Vagina (tissue), 2 donors: ENCODE results near the gene SLC15A4. TPM values are rescaled to one million over a fixed set of nuclear protein-coding genes. Genes with fewer than 3 reads are reported as not detected.

Experiments used
- DNase-seq, 2 donors: peaks; one replicate each; pipeline ENCODE4 v3.0.0-alpha.2; 2017; ENCODE audit errors: extremely low spot score in 2 of 2
- H3K27ac ChIP-seq: fragments of 200-600 bp; sonication (generic); one replicate; pipeline ENCODE4 v1.5.1; 2019
- H3K27me3 ChIP-seq: fragments of 200-600 bp; sonication (generic); one replicate; pipeline ENCODE4 v1.5.1; 2019
- H3K36me3 ChIP-seq, 2 donors: fragments of 200-600 bp; sonication (generic); one replicate each; pipeline ENCODE4 v1.5.1; 2017 to 2019
- H3K4me1 ChIP-seq: fragments of 200-600 bp; sonication (generic); one replicate; pipeline ENCODE4 v1.5.1; 2019
- H3K4me3 ChIP-seq, 2 donors: fragments of 200-600 bp; sonication (generic); 1 replicate in 1 of 2; 2 replicates in 1 of 2; pipeline ENCODE4 v1.5.1; 2016 to 2019
- H3K9me3 ChIP-seq: fragments of 200-600 bp; sonication (generic); one replicate; pipeline ENCODE4 v1.5.1; 2019
- POLR2A ChIP-seq, 2 donors: fragments of 450-650 bp; IDR thresholded peaks; one replicate each; pipeline ENCODE4 v1.6.1; 2017; ENCODE audit warnings: antibody characterized with exemption in 2 of 2, mild to moderate bottlenecking in 2 of 2, moderate library complexity in 2 of 2
- POLR2AphosphoS5 ChIP-seq, 2 donors: sonication (generic); formaldehyde crosslinking; IDR thresholded peaks; one replicate each; pipeline ENCODE4 v1.9.0; 2017; ENCODE audit warnings: antibody characterized with exemption in 2 of 2, mild to moderate bottlenecking in 2 of 2, low read depth in 1 of 2; ENCODE audit not compliant: insufficient read depth in 1 of 2
- intact Hi-C: fragments of 100-400 bp; cut with DNase I; formaldehyde crosslinking; loops from one replicate; pipeline ENCODE4 v1.15.1; 2023
- total RNA-seq: library from RNA; depleted of rRNA; stranded (reverse); fragments of >200 nt; gene quantifications from one replicate; pipeline ENCODE4 v1.2.3, GENCODE V29; 2016
- TF ChIP-seq, protein P1 (sequence below), 3 experiments: fragments of 450-650 bp in 2 of 3; fragments of 200-600 bp in 1 of 3; sonication (generic) in 1 of 3; IDR thresholded peaks; one replicate each; pipeline ENCODE4 v1.5.1; 2017 to 2019; ENCODE audit warnings: antibody characterized with exemption in 3 of 3, mild to moderate bottlenecking in 2 of 3, moderate library complexity in 2 of 3

SLC15A4 gene
- total RNA-seq, 1 donor from 2014 or later = 36.1 TPM

GRCh38 chr12:128823216-128823915, 392 bp downstream of the SLC15A4 start:
- peak overlapping the region; percentile 78 to 82 for H3K4me3 ChIP-seq
- peak overlapping the region; percentile 78 for H3K27ac ChIP-seq
- H3K9me3 ChIP-seq = no peaks in the 10 kb centered on the region
- H3K27me3 ChIP-seq = no peaks in the 10 kb centered on the region
- H3K4me1 ChIP-seq = peaks cover 52% of the 10 kb centered on the region
- H3K36me3 ChIP-seq = no peaks in the 10 kb centered on the region
- DNase-seq = no peak
- intact Hi-C loops = no loop called here
- TF ChIP-seq, protein P1, sequence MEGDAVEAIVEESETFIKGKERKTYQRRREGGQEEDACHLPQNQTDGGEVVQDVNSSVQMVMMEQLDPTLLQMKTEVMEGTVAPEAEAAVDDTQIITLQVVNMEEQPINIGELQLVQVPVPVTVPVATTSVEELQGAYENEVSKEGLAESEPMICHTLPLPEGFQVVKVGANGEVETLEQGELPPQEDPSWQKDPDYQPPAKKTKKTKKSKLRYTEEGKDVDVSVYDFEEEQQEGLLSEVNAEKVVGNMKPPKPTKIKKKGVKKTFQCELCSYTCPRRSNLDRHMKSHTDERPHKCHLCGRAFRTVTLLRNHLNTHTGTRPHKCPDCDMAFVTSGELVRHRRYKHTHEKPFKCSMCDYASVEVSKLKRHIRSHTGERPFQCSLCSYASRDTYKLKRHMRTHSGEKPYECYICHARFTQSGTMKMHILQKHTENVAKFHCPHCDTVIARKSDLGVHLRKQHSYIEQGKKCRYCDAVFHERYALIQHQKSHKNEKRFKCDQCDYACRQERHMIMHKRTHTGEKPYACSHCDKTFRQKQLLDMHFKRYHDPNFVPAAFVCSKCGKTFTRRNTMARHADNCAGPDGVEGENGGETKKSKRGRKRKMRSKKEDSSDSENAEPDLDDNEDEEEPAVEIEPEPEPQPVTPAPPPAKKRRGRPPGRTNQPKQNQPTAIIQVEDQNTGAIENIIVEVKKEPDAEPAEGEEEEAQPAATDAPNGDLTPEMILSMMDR (IDR thresholded peaks at IDR 0.05) = no peak
- TF ChIP-seq POLR2AphosphoS5 (IDR thresholded peaks at IDR 0.05; ENCODE audit: insufficient read depth in 1 of 2, low read depth in 1 of 2) (no peak), POLR2A (IDR thresholded peaks at IDR 0.05) (no peak)

GRCh38 chr12:128820723-128821432, 2.9 kb downstream of the SLC15A4 start:
- no peak for TF ChIP-seq POLR2AphosphoS5 (IDR thresholded peaks at IDR 0.05; ENCODE audit: insufficient read depth in 1 of 2, low read depth in 1 of 2)
- no peak for TF ChIP-seq POLR2A (IDR thresholded peaks at IDR 0.05)
- TF ChIP-seq, protein P1 (IDR thresholded peaks at IDR 0.05) = no peak
- DNase-seq = no peak
- intact Hi-C loops = no loop called here
- peaks cover 73% of the 10 kb centered on the region for H3K4me1 ChIP-seq
- peak overlapping the region; percentile 36 for H3K27ac ChIP-seq
- H3K36me3 ChIP-seq = no peaks in the 10 kb centered on the region
- H3K9me3 ChIP-seq = no peaks in the 10 kb centered on the region
- H3K4me3 ChIP-seq = no peak overlapping the region
- no peaks in the 10 kb centered on the region for H3K27me3 ChIP-seq

DNA sequence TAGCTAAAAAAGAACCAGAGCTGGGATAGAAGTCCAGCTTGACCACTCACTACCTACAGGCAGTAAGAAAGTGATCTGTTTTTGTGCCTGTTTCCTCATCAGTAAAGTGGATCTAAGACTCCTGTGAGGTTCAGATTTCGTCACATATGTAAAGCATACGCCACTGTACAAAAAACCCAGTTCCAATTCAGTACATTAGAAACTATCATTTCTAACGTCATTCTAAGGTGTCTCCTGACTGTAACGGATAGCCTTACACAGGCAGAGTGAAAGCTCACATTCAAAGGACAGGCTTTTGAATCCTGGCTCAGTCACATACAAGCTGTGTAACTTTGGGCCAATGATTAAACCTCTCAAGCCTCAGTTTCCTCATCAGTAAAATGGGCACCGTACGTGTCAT, 3.5 kb downstream of the SLC15A4 start:
- no peak overlapping the region for H3K27ac ChIP-seq
- H3K4me1 ChIP-seq = peaks cover 75% of the 10 kb centered on the region
- no peaks in the 10 kb centered on the region for H3K9me3 ChIP-seq
- no peak overlapping the region for H3K4me3 ChIP-seq
- no peaks in the 10 kb centered on the region for H3K27me3 ChIP-seq
- TF ChIP-seq POLR2AphosphoS5 (IDR thresholded peaks at IDR 0.05; ENCODE audit: insufficient read depth in 1 of 2, low read depth in 1 of 2) = no peak
- TF ChIP-seq, protein P1 (IDR thresholded peaks at IDR 0.05) = no peak
- TF ChIP-seq POLR2A (IDR thresholded peaks at IDR 0.05) = no peak
- intact Hi-C loops = no loop called here
- no peak for DNase-seq
- no peaks in the 10 kb centered on the region for H3K36me3 ChIP-seq

DNA sequence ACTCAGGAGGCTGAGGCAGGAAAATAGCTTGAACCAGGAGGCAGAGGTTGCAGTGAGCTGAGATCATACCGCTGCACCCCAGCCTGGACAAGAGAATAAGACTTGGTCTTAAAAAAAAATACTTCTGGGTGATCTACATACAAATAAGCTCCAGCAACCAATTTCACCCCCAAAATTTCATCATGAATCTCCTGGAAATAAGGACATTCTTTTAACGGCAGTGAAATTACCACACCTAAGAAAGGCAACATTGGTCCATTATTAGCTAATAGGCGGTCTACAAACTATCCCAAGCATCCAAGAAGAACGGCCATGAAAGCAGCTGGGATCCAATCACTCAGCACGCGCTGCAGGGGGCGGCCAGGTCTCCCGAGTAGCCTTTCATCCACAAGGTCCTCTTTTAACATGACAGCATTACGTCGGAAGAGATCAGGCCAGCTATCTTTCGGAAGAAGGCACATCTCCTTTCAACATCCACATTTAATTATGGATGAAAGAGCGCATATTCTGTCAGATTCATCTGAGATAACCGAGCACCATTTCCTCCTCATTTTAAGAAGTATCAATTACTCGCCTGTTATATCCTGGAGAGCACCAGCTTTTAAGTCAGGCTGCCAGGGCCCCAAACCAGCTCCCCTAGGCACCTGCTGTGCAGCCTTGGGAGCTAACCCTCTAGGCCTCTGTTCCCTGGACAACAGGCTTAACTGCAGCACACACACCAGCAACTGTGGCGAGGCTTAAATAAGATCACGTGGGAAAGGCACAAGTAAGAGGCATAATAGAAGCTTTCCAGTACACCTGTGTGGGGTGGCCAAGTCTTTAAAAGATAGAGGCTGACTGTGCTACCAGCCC, 4.2 kb downstream of the SLC15A4 start:
- H3K4me1 ChIP-seq = peaks cover 73% of the 10 kb centered on the region
- intact Hi-C loops = no loop called here
- DNase-seq = no peak

More for the DNA sequence above, 4.2 kb downstream of the SLC15A4 start:
- Histone ChIP-seq H3K36me3 (peaks cover 0 to 3% of the 10 kb centered on the region in 2 donors), H3K4me3 (no peak overlapping the region), H3K27ac (no peak overlapping the region), H3K9me3 (no peaks in the 10 kb centered on the region), H3K27me3 (no peaks in the 10 kb centered on the region)
- TF ChIP-seq POLR2AphosphoS5 (IDR thresholded peaks at IDR 0.05; ENCODE audit: insufficient read depth in 1 of 2, low read depth in 1 of 2) = no peak
- TF ChIP-seq, protein P1 (IDR thresholded peaks at IDR 0.05) = no peak
- no peak for TF ChIP-seq POLR2A (IDR thresholded peaks at IDR 0.05)
